K562 (cell line): Measurements from ENCODE around the gene CDK4. TPM values are rescaled to one million over a fixed set of nuclear protein-coding genes. Genes with fewer than 3 reads are reported as not detected.

Experiments used
- BHLHE40 ChIP-seq: IDR thresholded peaks from 2 replicates; pipeline ENCODE4 v1.6.1; 2011; ENCODE audit warnings: low read length, improper control_type of control experiment
- FOXJ2 ChIP-seq: fragments of 200-800 bp; sonication (Bioruptor generic); IDR thresholded peaks from 2 replicates; pipeline ENCODE4 v1.6.1; 2016; ENCODE audit warnings: missing genetic modification characterization, missing compliant biosample characterization
- JUN ChIP-seq, 2 experiments: sonication (generic) in 1 of 2; formaldehyde crosslinking in 1 of 2; IDR thresholded peaks; 2 replicates each; pipeline versions ENCODE4 v1.6.1 to v1.8.0; 2012 to 2022; ENCODE audit warnings: borderline replicate concordance in 2 of 2, mild to moderate bottlenecking in 2 of 2, improper control_type of control experiment in 1 of 2, low read depth in 1 of 2, low read length in 1 of 2, missing genetic modification reagents in 1 of 2
- L3MBTL2 ChIP-seq: fragments of 450-650 bp; IDR thresholded peaks from 2 replicates; pipeline ENCODE4 v1.6.1; 2016; ENCODE audit warnings: mild to moderate bottlenecking, moderate library complexity
- NCOR1 ChIP-seq: fragments of 450-650 bp; IDR thresholded peaks from 2 replicates; pipeline ENCODE4 v1.6.1; 2016; ENCODE audit warnings: mild to moderate bottlenecking, moderate library complexity
- NEUROD1 ChIP-seq: fragments of 150-350 bp; IDR thresholded peaks from 2 replicates; pipeline ENCODE4 v1.6.1; 2014; ENCODE audit warnings: borderline replicate concordance, low read length, low read depth; ENCODE audit not compliant: partially characterized antibody
- NR1H2 ChIP-seq: sonication (generic); formaldehyde crosslinking; IDR thresholded peaks from 2 replicates; pipeline ENCODE4 v1.4.0; 2020; ENCODE audit warnings: mild to moderate bottlenecking, missing genetic modification reagents
- RBM39 ChIP-seq: fragments of 200-400 bp; formaldehyde crosslinking; optimal IDR thresholded peaks from 2 replicates; pipeline ENCODE3; 2018; ENCODE audit warnings: low read depth, low read length
- SRF ChIP-seq, 2 experiments: fragments of 250-450, 450-650 bp in 1 of 2; sonication (Bioruptor Pico) in 1 of 2; sonication (generic) in 1 of 2; formaldehyde crosslinking; IDR thresholded peaks; 2 replicates each; pipeline versions ENCODE4 v1.5.0 to v1.5.1; 2020 to 2022; ENCODE audit warnings: mild to moderate bottlenecking in 1 of 2, missing genetic modification reagents in 1 of 2
- YY1 ChIP-seq, 3 experiments: IDR thresholded peaks; 2 replicates each; pipeline ENCODE4 v1.6.1; 2011; ENCODE audit warnings: low read length in 2 of 3, mild to moderate bottlenecking in 2 of 3, moderate library complexity in 2 of 3, borderline replicate concordance in 1 of 3, control low read depth in 1 of 3, low read depth in 1 of 3; ENCODE audit not compliant: insufficient read depth in 3 of 3, insufficient replicate concordance in 2 of 3, control insufficient read depth in 1 of 3, insufficient read length in 1 of 3; ENCODE audit errors: extremely low read depth in 1 of 3
- ZNF134 ChIP-seq: fragments of 250-450 bp; sonication (Bioruptor Pico); conservative IDR thresholded peaks from 2 replicates; pipeline ENCODE4 v1.4.0; 2020
- ZNF318 ChIP-seq, 2 experiments: fragments of 450-650 bp; IDR thresholded peaks; 2 replicates each; pipeline ENCODE4 v1.6.1; 2016; ENCODE audit warnings: mild to moderate bottlenecking in 2 of 2, borderline replicate concordance in 1 of 2, low read depth in 1 of 2, moderate library complexity in 1 of 2
- ZNF507 ChIP-seq: conservative IDR thresholded peaks from 2 replicates; pipeline ENCODE4 v1.6.1; 2017; ENCODE audit warnings: missing genetic modification characterization, missing compliant biosample characterization
- ZNF655 ChIP-seq: fragments of 250-450 bp; sonication (Bioruptor Pico); IDR thresholded peaks from 2 replicates; pipeline ENCODE4 v1.5.0; 2021
- polyA plus RNA-seq, 8 experiments: library from polyadenylated mRNA; depleted of rRNA in 4 of 8; stranded (reverse) in 5 of 8; unstranded in 3 of 8; fragments of >200 nt; fragmentation: Nextera tagmentation in 2 of 8; fragmentation: Illumina TruSeq in 1 of 8; extraction: Ambion mirVana in 2 of 8; extraction: Trizol in 1 of 8; gene quantifications; 2 replicates each; pipeline versions ENCODE4 v1.2.1 to v1.2.3, GENCODE V29; 2011 to 2014; ENCODE audit warnings: inconsistent platforms in 1 of 8, missing spikeins in 1 of 8
- total RNA-seq, 7 experiments: library from RNA; depleted of rRNA in 6 of 7; stranded (reverse); fragments of >200 nt in 6 of 7; fragmentation: Illumina TruSeq in 2 of 7; extraction: Trizol in 2 of 7; gene quantifications; 2 replicates each; pipeline versions ENCODE4 v1.2.1 to v1.2.3, GENCODE V29; 2011 to 2021; ENCODE audit warnings: low replicate concordance in 1 of 7
- TF ChIP-seq, protein P1 (sequence below): fragments of 250-450 bp; sonication (Bioruptor Pico); IDR thresholded peaks from 2 replicates; pipeline ENCODE4 v1.8.0; 2022; ENCODE audit warnings: inconsistent platforms, mild to moderate bottlenecking, moderate library complexity, borderline replicate concordance

CDK4 gene
- total and polyA plus RNA-seq, 9 of the 15 experiments (the other 6 are each of a cell fraction or from before 2014, with no cell fraction given): 37.8 to 436 (median 238) TPM

DNA sequence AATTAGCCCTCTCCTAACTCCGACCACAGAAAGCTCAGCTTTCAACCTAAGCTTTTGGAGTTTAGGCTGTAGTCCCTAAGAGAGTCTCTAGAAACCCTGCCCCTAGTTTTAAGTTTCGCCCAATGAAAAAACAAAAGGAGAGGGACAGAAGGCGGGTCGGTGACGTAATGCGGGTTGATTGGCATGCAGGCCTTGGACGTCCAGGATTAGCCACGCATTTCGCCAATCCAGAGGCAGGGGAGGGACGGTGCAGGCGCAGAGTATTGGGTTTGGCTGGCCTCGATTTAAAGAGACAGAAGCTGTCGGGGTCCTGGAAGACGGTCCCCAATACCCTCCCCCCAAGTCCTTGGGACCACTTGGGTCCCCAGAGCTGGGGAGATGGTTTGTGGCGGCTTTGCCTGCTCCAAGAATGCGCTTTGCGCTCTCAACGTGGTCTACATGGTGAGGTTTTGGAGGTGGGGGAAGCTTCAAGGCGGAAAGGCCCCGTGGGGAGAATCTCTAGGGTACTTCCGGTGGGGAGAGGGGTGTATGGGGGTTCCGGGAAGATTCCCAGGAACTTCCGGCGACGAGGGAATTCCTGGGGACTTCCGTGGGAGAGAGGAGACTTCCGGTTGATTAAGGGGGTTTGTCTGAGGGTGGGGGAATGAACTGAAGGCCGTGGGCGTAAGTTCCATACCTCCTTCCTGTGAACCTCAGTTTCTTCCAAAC is 7.2 kb downstream of the CDK4 start, which contains the start of gene TSPAN31 (continued):
- TF ChIP-seq ZNF507 (tag): no peak
- TF ChIP-seq NR1H2: no peak
- peak in 1 of 2 experiments; percentile 32; a peak in 2 of 4 replicates for TF ChIP-seq SRF (CRISPR knock-in tag; IDR thresholded peaks at IDR 0.05)
- peak; percentile 45 for TF ChIP-seq JUN (IDR thresholded peaks at IDR 0.05; ENCODE audit: borderline replicate concordance, low read depth, low read length)
- TF ChIP-seq JUN (CRISPR knock-in tag; IDR thresholded peaks at IDR 0.05; ENCODE audit: borderline replicate concordance): no peak; the same call in 1 of the 2 replicates
- TF ChIP-seq RBM39: peak; percentile 35
- no peak for TF ChIP-seq YY1 (IDR thresholded peaks at IDR 0.05; ENCODE audit: borderline replicate concordance in 1 of 3, control insufficient read depth in 1 of 3, extremely low read depth in 1 of 3, insufficient read depth in 3 of 3, insufficient read length in 1 of 3, insufficient replicate concordance in 2 of 3, low read depth in 1 of 3, low read length in 2 of 3)
- peak; percentile 15; the same call in 1 of the 2 replicates for TF ChIP-seq L3MBTL2
- no peak for TF ChIP-seq ZNF134 (CRISPR knock-in tag)
- no peak for TF ChIP-seq BHLHE40
- peak; percentile 64 for TF ChIP-seq NEUROD1
- TF ChIP-seq FOXJ2 (tag): no peak
- TF ChIP-seq, protein P1, sequence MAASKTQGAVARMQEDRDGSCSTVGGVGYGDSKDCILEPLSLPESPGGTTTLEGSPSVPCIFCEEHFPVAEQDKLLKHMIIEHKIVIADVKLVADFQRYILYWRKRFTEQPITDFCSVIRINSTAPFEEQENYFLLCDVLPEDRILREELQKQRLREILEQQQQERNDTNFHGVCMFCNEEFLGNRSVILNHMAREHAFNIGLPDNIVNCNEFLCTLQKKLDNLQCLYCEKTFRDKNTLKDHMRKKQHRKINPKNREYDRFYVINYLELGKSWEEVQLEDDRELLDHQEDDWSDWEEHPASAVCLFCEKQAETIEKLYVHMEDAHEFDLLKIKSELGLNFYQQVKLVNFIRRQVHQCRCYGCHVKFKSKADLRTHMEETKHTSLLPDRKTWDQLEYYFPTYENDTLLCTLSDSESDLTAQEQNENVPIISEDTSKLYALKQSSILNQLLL (CRISPR knock-in tag): no peak
- no peak; the same call in 1 of the 2 replicates for TF ChIP-seq NCOR1
- 0 out of 4 replicates have a peak, but pooled peaks of 1 of the 2 experiments have one; percentile 9 for TF ChIP-seq ZNF318 (IDR thresholded peaks at IDR 0.05; ENCODE audit: borderline replicate concordance in 1 of 2, low read depth in 1 of 2)
- 0 out of 2 replicates have a peak, but pooled peaks have one; percentile 20 for TF ChIP-seq ZNF655 (CRISPR knock-in tag)
